Skeletal muscle tissue (tissue), 4 donors: ENCODE measurements around the gene MAPKAP1. TPM values are rescaled to one million over a fixed set of nuclear protein-coding genes. Genes with fewer than 3 reads are reported as not detected.

Source experiments
- H3K27ac ChIP-seq: one replicate; pipeline ENCODE4 v1.7.0; 2013; ENCODE audit warnings: mild to moderate bottlenecking, low read depth, low read length, inconsistent platforms
- H3K27me3 ChIP-seq, 3 donors: one replicate each; pipeline ENCODE4 v1.7.0; 2013; ENCODE audit warnings: low read length in 3 of 3; ENCODE audit not compliant: control insufficient read depth in 3 of 3, insufficient read depth in 3 of 3
- H3K36me3 ChIP-seq, 3 donors: one replicate each; pipeline ENCODE4 v1.7.0; 2013; ENCODE audit warnings: low read length in 3 of 3; ENCODE audit not compliant: control insufficient read depth in 3 of 3, insufficient read depth in 3 of 3
- H3K4me1 ChIP-seq, 3 donors: one replicate each; pipeline ENCODE4 v1.7.0; 2013; ENCODE audit warnings: low read length in 3 of 3, mild to moderate bottlenecking in 3 of 3; ENCODE audit not compliant: control insufficient read depth in 3 of 3, insufficient read depth in 3 of 3
- H3K4me3 ChIP-seq, 3 donors: one replicate each; pipeline ENCODE4 v1.7.0; 2013; ENCODE audit warnings: low read length in 3 of 3
- H3K9ac ChIP-seq, 3 donors: one replicate each; pipeline ENCODE4 v1.7.0; 2013; ENCODE audit warnings: low read length in 3 of 3, mild to moderate bottlenecking in 3 of 3, moderate library complexity in 2 of 3, low read depth in 1 of 3
- H3K9me3 ChIP-seq, 3 donors: one replicate each; pipeline ENCODE4 v1.7.0; 2013; ENCODE audit warnings: low read length in 3 of 3; ENCODE audit not compliant: control insufficient read depth in 3 of 3
- total RNA-seq: library from RNA; depleted of rRNA; stranded (reverse); fragments of >200 nt; gene quantifications from one replicate; pipeline ENCODE4 v1.2.3, GENCODE V29; 2014
- donor health status: Osteomylitis.

Gene MAPKAP1
- total RNA-seq, 1 donor from 2014 or later: 44.9 TPM

- Histone ChIP-seq H3K9ac (no peak overlapping the region), H3K36me3 (peaks cover 0 to 4% (median 0%) of the 10 kb centered on the region in 3 donors), H3K9me3 (no peaks in the 10 kb centered on the region), H3K27me3 (no peaks in the 10 kb centered on the region), H3K4me3 (no peak overlapping the region), H3K27ac (no peak overlapping the region), H3K4me1 (peaks cover 0 to 8% (median 0%) of the 10 kb centered on the region in 3 donors)
Observed at GRCh38 chr9:125559894-125560293, 147.1 kb downstream of the MAPKAP1 start.

GRCh38 chr9:125559194-125559593, 147.8 kb downstream of the MAPKAP1 start:
- Histone ChIP-seq H3K27me3 (no peaks in the 10 kb centered on the region), H3K9me3 (no peaks in the 10 kb centered on the region), H3K27ac (no peak overlapping the region), H3K36me3 (peaks cover 0 to 4% (median 0%) of the 10 kb centered on the region in 3 donors), H3K4me3 (no peak overlapping the region), H3K4me1 (peaks cover 0 to 8% (median 0%) of the 10 kb centered on the region in 3 donors), H3K9ac (no peak overlapping the region)

GRCh38 chr9:125558453-125559092, 148.4 kb downstream of the MAPKAP1 start:
- Histone ChIP-seq H3K9ac (no peak overlapping the region), H3K36me3 (peaks cover 0 to 4% (median 0%) of the 10 kb centered on the region in 3 donors), H3K27me3 (no peaks in the 10 kb centered on the region), H3K9me3 (no peaks in the 10 kb centered on the region), H3K4me3 (no peak overlapping the region), H3K27ac (no peak overlapping the region), H3K4me1 (peaks cover 0 to 8% (median 0%) of the 10 kb centered on the region in 3 donors)

GRCh38 chr9:125556046-125556721, 150.8 kb downstream of the MAPKAP1 start:
- Histone ChIP-seq H3K4me1 (peaks cover 0 to 5% (median 3%) of the 10 kb centered on the region in 3 donors), H3K4me3 (no peak overlapping the region), H3K27me3 (no peaks in the 10 kb centered on the region), H3K27ac (no peak overlapping the region), H3K36me3 (peaks cover 0 to 4% (median 0%) of the 10 kb centered on the region in 3 donors), H3K9me3 (no peaks in the 10 kb centered on the region), H3K9ac (no peak overlapping the region)

GRCh38 chr9:125554726-125555125, 152.3 kb downstream of the MAPKAP1 start:
- Histone ChIP-seq H3K4me3 (no peak overlapping the region), H3K4me1 (peaks cover 6 to 14% (median 8%) of the 10 kb centered on the region in 3 donors)

GRCh38 chr9:125551781-125552180, 155.2 kb downstream of the MAPKAP1 start:
- Histone ChIP-seq H3K9me3 (no peaks in the 10 kb centered on the region), H3K9ac (no peak overlapping the region), H3K27me3 (no peaks in the 10 kb centered on the region), H3K4me3 (no peak overlapping the region), H3K4me1 (peaks cover 13 to 23% (median 15%) of the 10 kb centered on the region in 3 donors), H3K27ac (no peak overlapping the region), H3K36me3 (no peaks in the 10 kb centered on the region)

More at GRCh38 chr9:125554726-125555125, 152.3 kb downstream of the MAPKAP1 start:
- H3K36me3 ChIP-seq: peaks cover 0 to 4% (median 0%) of the 10 kb centered on the region in 3 donors
- H3K9me3 ChIP-seq: no peaks in the 10 kb centered on the region
- no peaks in the 10 kb centered on the region for H3K27me3 ChIP-seq
- no peak overlapping the region for H3K9ac ChIP-seq
- H3K27ac ChIP-seq: no peak overlapping the region

GRCh38 chr9:125549891-125550885, 156.8 kb downstream of the MAPKAP1 start:
- peaks cover 0 to 2% (median 0%) of the 10 kb centered on the region in 3 donors for H3K36me3 ChIP-seq
- H3K27me3 ChIP-seq: no peaks in the 10 kb centered on the region
- H3K9ac ChIP-seq: peak overlapping the region in 1 of 3 donors; percentile 41
- H3K4me1 ChIP-seq: peaks cover 13 to 25% (median 15%) of the 10 kb centered on the region in 3 donors
- no peak overlapping the region for H3K27ac ChIP-seq
- H3K4me3 ChIP-seq: peak overlapping the region in 2 of 3 donors; percentile 6 to 26
- H3K9me3 ChIP-seq: no peaks in the 10 kb centered on the region

- Histone ChIP-seq H3K9me3 (no peaks in the 10 kb centered on the region), H3K27ac (no peak overlapping the region), H3K36me3 (peaks cover 0 to 2% (median 0%) of the 10 kb centered on the region in 3 donors), H3K4me3 (peak overlapping the region in 2 of 3 donors; percentile 6 to 26), H3K27me3 (no peaks in the 10 kb centered on the region), H3K4me1 (peaks cover 13 to 27% (median 18%) of the 10 kb centered on the region in 3 donors), H3K9ac (peak overlapping the region in 1 of 3 donors; percentile 41)
Observed at GRCh38 chr9:125549465-125549871, 157.5 kb downstream of the MAPKAP1 start.

- Histone ChIP-seq H3K9me3 (no peaks in the 10 kb centered on the region), H3K4me3 (no peak overlapping the region), H3K4me1 (peaks cover 13 to 27% (median 19%) of the 10 kb centered on the region in 3 donors), H3K27me3 (no peaks in the 10 kb centered on the region), H3K9ac (no peak overlapping the region), H3K36me3 (peaks cover 0 to 2% (median 0%) of the 10 kb centered on the region in 3 donors), H3K27ac (no peak overlapping the region)
Observed at GRCh38 chr9:125549039-125549438, 158.0 kb downstream of the MAPKAP1 start.
